HL-60 (cell line): ENCODE data around the gene F7.

Experiments used
- DNase-seq, 2 experiments: peaks; one replicate each; pipeline ENCODE4 v3.0.0-alpha.2; 2010 to 2020; ENCODE audit warnings: low read depth in 1 of 2, low spot score in 1 of 2
- H3K27ac ChIP-seq: fragments of 250-450 bp; sonication (Bioruptor Pico); replicated peaks from 2 replicates; pipeline ENCODE4 v1.5.1; 2020; ENCODE audit warnings: mild to moderate bottlenecking, moderate library complexity
- H3K27me3 ChIP-seq: fragments of 250-450 bp; sonication (Bioruptor Pico); 2 replicates; pipeline ENCODE4 v1.5.1; 2021; ENCODE audit warnings: mild to moderate bottlenecking, moderate library complexity; ENCODE audit not compliant: insufficient read depth, poor library complexity, severe bottlenecking
- H3K4me3 ChIP-seq: replicated peaks from 2 replicates; pipeline ENCODE4 v1.5.1; 2011; ENCODE audit warnings: mild to moderate bottlenecking, control low read depth, low read length; ENCODE audit not compliant: insufficient read depth
- GABPA ChIP-seq: IDR thresholded peaks from 2 replicates; pipeline ENCODE4 v1.6.1; 2012; ENCODE audit warnings: low read depth
- POLR2AphosphoS5 ChIP-seq: IDR thresholded peaks from 2 replicates; pipeline ENCODE4 v1.6.1; 2012; ENCODE audit warnings: low read depth
- SPI1 ChIP-seq: IDR thresholded peaks from 2 replicates; pipeline ENCODE4 v1.6.1; 2012; ENCODE audit warnings: low read depth, mild to moderate bottlenecking, borderline replicate concordance
- TF ChIP-seq, protein P1 (sequence below): IDR thresholded peaks from one replicate; pipeline ENCODE4 v1.5.1; 2011; ENCODE audit warnings: low read length, control low read depth, inconsistent platforms; ENCODE audit not compliant: insufficient read depth
- TF ChIP-seq, protein P2 (sequence below): IDR thresholded peaks from 2 replicates; pipeline ENCODE4 v1.6.1; 2012; ENCODE audit warnings: low read depth; ENCODE audit not compliant: insufficient replicate concordance

F7 gene

GRCh38 chr13:113166681-113167080 is 61.1 kb downstream of the F7 start:
- DNase-seq = no peak
- H3K27me3 ChIP-seq = peaks cover 12% of the 10 kb centered on the region
- no peak overlapping the region for H3K4me3 ChIP-seq
- TF ChIP-seq, protein P1, sequence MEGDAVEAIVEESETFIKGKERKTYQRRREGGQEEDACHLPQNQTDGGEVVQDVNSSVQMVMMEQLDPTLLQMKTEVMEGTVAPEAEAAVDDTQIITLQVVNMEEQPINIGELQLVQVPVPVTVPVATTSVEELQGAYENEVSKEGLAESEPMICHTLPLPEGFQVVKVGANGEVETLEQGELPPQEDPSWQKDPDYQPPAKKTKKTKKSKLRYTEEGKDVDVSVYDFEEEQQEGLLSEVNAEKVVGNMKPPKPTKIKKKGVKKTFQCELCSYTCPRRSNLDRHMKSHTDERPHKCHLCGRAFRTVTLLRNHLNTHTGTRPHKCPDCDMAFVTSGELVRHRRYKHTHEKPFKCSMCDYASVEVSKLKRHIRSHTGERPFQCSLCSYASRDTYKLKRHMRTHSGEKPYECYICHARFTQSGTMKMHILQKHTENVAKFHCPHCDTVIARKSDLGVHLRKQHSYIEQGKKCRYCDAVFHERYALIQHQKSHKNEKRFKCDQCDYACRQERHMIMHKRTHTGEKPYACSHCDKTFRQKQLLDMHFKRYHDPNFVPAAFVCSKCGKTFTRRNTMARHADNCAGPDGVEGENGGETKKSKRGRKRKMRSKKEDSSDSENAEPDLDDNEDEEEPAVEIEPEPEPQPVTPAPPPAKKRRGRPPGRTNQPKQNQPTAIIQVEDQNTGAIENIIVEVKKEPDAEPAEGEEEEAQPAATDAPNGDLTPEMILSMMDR = no peak
- TF ChIP-seq, protein P2, sequence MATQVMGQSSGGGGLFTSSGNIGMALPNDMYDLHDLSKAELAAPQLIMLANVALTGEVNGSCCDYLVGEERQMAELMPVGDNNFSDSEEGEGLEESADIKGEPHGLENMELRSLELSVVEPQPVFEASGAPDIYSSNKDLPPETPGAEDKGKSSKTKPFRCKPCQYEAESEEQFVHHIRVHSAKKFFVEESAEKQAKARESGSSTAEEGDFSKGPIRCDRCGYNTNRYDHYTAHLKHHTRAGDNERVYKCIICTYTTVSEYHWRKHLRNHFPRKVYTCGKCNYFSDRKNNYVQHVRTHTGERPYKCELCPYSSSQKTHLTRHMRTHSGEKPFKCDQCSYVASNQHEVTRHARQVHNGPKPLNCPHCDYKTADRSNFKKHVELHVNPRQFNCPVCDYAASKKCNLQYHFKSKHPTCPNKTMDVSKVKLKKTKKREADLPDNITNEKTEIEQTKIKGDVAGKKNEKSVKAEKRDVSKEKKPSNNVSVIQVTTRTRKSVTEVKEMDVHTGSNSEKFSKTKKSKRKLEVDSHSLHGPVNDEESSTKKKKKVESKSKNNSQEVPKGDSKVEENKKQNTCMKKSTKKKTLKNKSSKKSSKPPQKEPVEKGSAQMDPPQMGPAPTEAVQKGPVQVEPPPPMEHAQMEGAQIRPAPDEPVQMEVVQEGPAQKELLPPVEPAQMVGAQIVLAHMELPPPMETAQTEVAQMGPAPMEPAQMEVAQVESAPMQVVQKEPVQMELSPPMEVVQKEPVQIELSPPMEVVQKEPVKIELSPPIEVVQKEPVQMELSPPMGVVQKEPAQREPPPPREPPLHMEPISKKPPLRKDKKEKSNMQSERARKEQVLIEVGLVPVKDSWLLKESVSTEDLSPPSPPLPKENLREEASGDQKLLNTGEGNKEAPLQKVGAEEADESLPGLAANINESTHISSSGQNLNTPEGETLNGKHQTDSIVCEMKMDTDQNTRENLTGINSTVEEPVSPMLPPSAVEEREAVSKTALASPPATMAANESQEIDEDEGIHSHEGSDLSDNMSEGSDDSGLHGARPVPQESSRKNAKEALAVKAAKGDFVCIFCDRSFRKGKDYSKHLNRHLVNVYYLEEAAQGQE = no peak
- TF ChIP-seq GABPA (no peak), POLR2AphosphoS5 (no peak), SPI1 (no peak)
- no peak overlapping the region for H3K27ac ChIP-seq

DNA sequence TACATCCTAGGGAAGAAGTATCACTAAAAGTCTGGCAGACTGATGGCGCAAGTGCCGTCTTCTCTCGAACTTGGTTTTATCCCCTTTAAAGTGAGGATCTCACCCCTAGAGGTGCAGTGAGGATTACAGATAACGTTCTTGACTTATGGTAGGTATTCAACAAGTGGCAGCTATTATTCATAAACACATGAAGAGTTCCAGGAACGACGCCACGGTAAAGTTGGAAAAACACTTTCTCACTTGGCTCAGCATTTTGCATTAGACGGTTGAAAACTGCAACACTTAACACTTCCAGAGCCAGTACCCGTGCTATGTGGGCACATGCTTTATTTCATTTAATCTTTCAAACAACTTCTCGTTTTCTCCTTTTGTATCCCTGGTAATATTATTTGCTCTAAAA is 61.6 kb downstream of the F7 start:
- TF ChIP-seq, protein P1 = no peak
- no peak for TF ChIP-seq GABPA
- TF ChIP-seq POLR2AphosphoS5 = no peak
- Histone ChIP-seq H3K4me3 (no peak overlapping the region), H3K27ac (no peak overlapping the region), H3K27me3 (peaks cover 12% of the 10 kb centered on the region)
- no peak for DNase-seq

- TF ChIP-seq, protein P2 = no peak
- TF ChIP-seq, protein P1 = no peak
- no peak for TF ChIP-seq SPI1
- TF ChIP-seq POLR2AphosphoS5 = no peak
- no peak for TF ChIP-seq GABPA
- Histone ChIP-seq H3K27ac (no peak overlapping the region), H3K4me3 (no peak overlapping the region), H3K27me3 (peaks cover 12% of the 10 kb centered on the region)
- no peak for DNase-seq
These were observed 62.0 kb downstream of the F7 start for GRCh38 chr13:113167575-113167974.

DNA sequence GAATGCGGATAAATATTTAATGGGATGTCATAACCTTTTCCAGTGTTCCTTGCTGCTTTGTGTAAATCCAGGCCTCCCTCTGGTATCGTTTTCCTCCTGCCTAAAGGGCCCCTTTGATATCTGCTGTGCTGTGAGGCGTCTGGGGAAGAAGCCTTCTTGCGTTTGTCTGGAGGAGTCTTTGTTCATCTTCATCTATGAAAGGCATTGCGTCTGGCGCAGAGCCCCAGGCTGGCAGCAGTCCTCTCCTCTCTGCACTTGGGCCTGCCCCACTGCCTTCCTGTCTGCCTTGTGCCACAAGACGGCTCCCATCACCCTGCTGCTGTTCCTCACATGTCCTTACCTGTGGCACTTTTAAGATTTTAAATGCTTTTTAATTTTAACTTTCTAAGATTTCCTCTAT is 62.6 kb downstream of the F7 start:
- Histone ChIP-seq H3K27me3 (peaks cover 8% of the 10 kb centered on the region), H3K4me3 (no peak overlapping the region), H3K27ac (no peak overlapping the region)
- TF ChIP-seq, protein P2 = no peak
- TF ChIP-seq GABPA = no peak
- no peak for TF ChIP-seq POLR2AphosphoS5
- TF ChIP-seq, protein P1 = no peak
- no peak for TF ChIP-seq SPI1
- no peak for DNase-seq
